CD4-positive, alpha-beta T cell (primary cell): Measurements from ENCODE around the gene CMSS1. TPM values are rescaled to one million over a fixed set of nuclear protein-coding genes. Genes with fewer than 3 reads are reported as not detected.

Experiments used
- ATAC-seq: fragments of 200-7000 bp; cut with Tn5 transposase; one replicate; pipeline ENCODE4 v1.10.0; 2022; ENCODE audit warnings: mild to moderate bottlenecking; ENCODE audit not compliant: poor library complexity
- CTCF ChIA-PET: fragments of 350-600 bp; sonication (Branson Sonifier 250); formaldehyde crosslinking; loops from one replicate; lab custom pipeline; 2021; ENCODE audit warnings: antibody characterized with exemption, inconsistent platforms; lab: Charles Lee
- POLR2A ChIA-PET: fragments of 350-600 bp; sonication (Branson Sonifier 250); formaldehyde crosslinking; loops from one replicate; lab custom pipeline; 2021; ENCODE audit warnings: antibody characterized with exemption, inconsistent platforms; lab: Charles Lee
- DNase-seq, 14 experiments: peaks; one replicate each; pipeline ENCODE4 v3.0.0-alpha.2; 2013 to 2020; ENCODE audit warnings: mixed read lengths in 2 of 14
- H3K27ac ChIP-seq, 2 donors: one replicate each; pipeline versions ENCODE4 v1.5.1 to v1.7.0; 2013; ENCODE audit warnings: low read length in 2 of 2, low read depth in 1 of 2, mild to moderate bottlenecking in 1 of 2
- H3K27me3 ChIP-seq, 2 experiments: 1 replicate in 1 of 2; 2 replicates in 1 of 2; pipeline versions ENCODE4 v1.6.1 to v1.7.0; 2013; ENCODE audit warnings: low read length in 2 of 2, control low read depth in 1 of 2, mild to moderate bottlenecking in 1 of 2, moderate library complexity in 1 of 2; ENCODE audit not compliant: insufficient read depth in 2 of 2, control insufficient read depth in 1 of 2
- H3K36me3 ChIP-seq: one replicate; pipeline ENCODE4 v1.6.1; 2013; ENCODE audit warnings: low read length, control low read depth; ENCODE audit not compliant: insufficient read depth
- H3K4me1 ChIP-seq: one replicate; pipeline ENCODE4 v1.6.1; 2013; ENCODE audit warnings: low read length, control low read depth; ENCODE audit not compliant: insufficient read depth
- H3K4me3 ChIP-seq: one replicate; pipeline ENCODE4 v1.5.1; 2013; ENCODE audit warnings: mild to moderate bottlenecking, low read length, moderate library complexity
- H3K9me3 ChIP-seq, 2 experiments: 1 replicate in 1 of 2; 2 replicates in 1 of 2; pipeline versions ENCODE4 v1.6.1 to v1.7.0; 2013; ENCODE audit warnings: low read length in 2 of 2, mild to moderate bottlenecking in 2 of 2, control low read depth in 1 of 2, moderate library complexity in 1 of 2; ENCODE audit not compliant: control insufficient read depth in 1 of 2, insufficient read depth in 1 of 2
- H3K27ac Mint-ChIP-seq: one replicate; pipeline ENCODE4 v1.8.0; 2020; ENCODE audit warnings: mixed read lengths
- H3K27me3 Mint-ChIP-seq: one replicate; pipeline ENCODE4 v1.8.0; 2021; ENCODE audit warnings: mixed read lengths
- H3K36me3 Mint-ChIP-seq: one replicate; pipeline ENCODE4 v1.8.0; 2021; ENCODE audit warnings: low read depth, mixed read lengths
- H3K4me1 Mint-ChIP-seq: one replicate; pipeline ENCODE4 v1.8.0; 2021; ENCODE audit warnings: low read depth, mixed read lengths
- H3K4me3 Mint-ChIP-seq: one replicate; pipeline ENCODE4 v1.8.0; 2020; ENCODE audit warnings: mild to moderate bottlenecking, mixed read lengths
- H3K9me3 Mint-ChIP-seq: one replicate; pipeline ENCODE4 v1.8.0; 2020; ENCODE audit warnings: mixed read lengths
- CTCF ChIP-seq: fragments of 200-600 bp; IDR thresholded peaks from one replicate; pipeline ENCODE4 v1.8.0; 2022; ENCODE audit warnings: antibody characterized with exemption, mild to moderate bottlenecking
- intact Hi-C, 2 experiments: fragments of 100-400 bp; cut with DNase I in 1 of 2; cut with micrococcal nuclease in 1 of 2; formaldehyde crosslinking; loops; one replicate each; pipeline versions ENCODE4 v1.15.1 to v1.9.0; 2023 to 2025; cut with DNase I, micrococcal nuclease
- total RNA-seq, 174 experiments: library from RNA in 2 of 174; stranded (reverse) in 2 of 174; gene quantifications; one replicate each; pipeline ENCODE4 v1.2.3 and lab custom pipeline; 2021 to 2026

The CMSS1 gene
- total RNA-seq, 2 experiments from 2014 or later = 12.2 TPM

- H3K4me1 Mint-ChIP-seq = peaks cover 4% of the 10 kb centered on the region
- CTCF ChIA-PET = no interaction called here
- no peak for DNase-seq
- no peaks in the 10 kb centered on the region for H3K27me3 Mint-ChIP-seq
- no peak overlapping the region for H3K27ac Mint-ChIP-seq
- no peaks in the 10 kb centered on the region for H3K36me3 ChIP-seq
- H3K9me3 Mint-ChIP-seq = no peaks in the 10 kb centered on the region
- H3K36me3 Mint-ChIP-seq = peaks cover 10% of the 10 kb centered on the region
- H3K27me3 ChIP-seq = no peaks in the 10 kb centered on the region
- no peak for TF ChIP-seq CTCF
- H3K4me3 Mint-ChIP-seq = no peak overlapping the region
- H3K27ac ChIP-seq = no peak overlapping the region
- no peaks in the 10 kb centered on the region for H3K9me3 ChIP-seq
- intact Hi-C loops = no loop called here
- POLR2A ChIA-PET = no interaction called here
- ATAC-seq = no peak
- no peak overlapping the region for H3K4me3 ChIP-seq
- H3K4me1 ChIP-seq = no peaks in the 10 kb centered on the region
Measured at GRCh38 chr3:99962703-99963102, 145.0 kb downstream of the CMSS1 start.

- no peak overlapping the region for H3K4me3 Mint-ChIP-seq
- H3K36me3 Mint-ChIP-seq = peaks cover 10% of the 10 kb centered on the region
- no peak for TF ChIP-seq CTCF
- no peaks in the 10 kb centered on the region for H3K27me3 Mint-ChIP-seq
- H3K4me1 Mint-ChIP-seq = peaks cover 12% of the 10 kb centered on the region
- no peaks in the 10 kb centered on the region for H3K4me1 ChIP-seq
- no peaks in the 10 kb centered on the region for H3K36me3 ChIP-seq
- ATAC-seq (no peak), DNase-seq (no peak)
- no peak overlapping the region for H3K27ac Mint-ChIP-seq
- intact Hi-C loops = no loop called here
- H3K27ac ChIP-seq = no peak overlapping the region
- no peaks in the 10 kb centered on the region for H3K9me3 Mint-ChIP-seq
- POLR2A ChIA-PET = no interaction called here
- H3K4me3 ChIP-seq = no peak overlapping the region
- H3K27me3 ChIP-seq = no peaks in the 10 kb centered on the region
- H3K9me3 ChIP-seq = no peaks in the 10 kb centered on the region
- CTCF ChIA-PET = no interaction called here
Measured at GRCh38 chr3:99965077-99965476, 147.4 kb downstream of the CMSS1 start.

GRCh38 chr3:99965681-99966408 lies 148.2 kb downstream of the CMSS1 start:
- POLR2A ChIA-PET = no interaction called here
- intact Hi-C loops = no loop called here
- no peaks in the 10 kb centered on the region for H3K9me3 ChIP-seq
- peaks cover 10% of the 10 kb centered on the region for H3K36me3 Mint-ChIP-seq
- H3K27me3 ChIP-seq = no peaks in the 10 kb centered on the region
- no peak overlapping the region for H3K4me3 Mint-ChIP-seq
- H3K27me3 Mint-ChIP-seq = no peaks in the 10 kb centered on the region
- peaks cover 12% of the 10 kb centered on the region for H3K4me1 Mint-ChIP-seq
- no peak overlapping the region for H3K4me3 ChIP-seq
- DNase-seq (no peak), ATAC-seq (no peak)
- CTCF ChIA-PET = no interaction called here
- H3K36me3 ChIP-seq = no peaks in the 10 kb centered on the region
- H3K27ac Mint-ChIP-seq = no peak overlapping the region
- no peak overlapping the region for H3K27ac ChIP-seq
- no peak for TF ChIP-seq CTCF
- no peaks in the 10 kb centered on the region for H3K4me1 ChIP-seq
- no peaks in the 10 kb centered on the region for H3K9me3 Mint-ChIP-seq
